Memory B cell (primary cell): ENCODE results near the gene GBX2.

Experiments
- ATAC-seq: fragments of 150-1000 bp; cut with Tn5 transposase; 2 replicates; pipeline ENCODE4 v1.10.0; 2021; ENCODE audit warnings: low read depth, mild to moderate bottlenecking, moderate library complexity
- DNase-seq, 2 donors: peaks; one replicate each; pipeline ENCODE4 v3.0.0; 2022; ENCODE audit warnings: low spot score in 2 of 2
- H3K27ac Mint-ChIP-seq: one replicate; pipeline ENCODE4 v1.8.0; 2022; ENCODE audit warnings: mild to moderate bottlenecking, moderate library complexity, mixed read lengths
- H3K27me3 Mint-ChIP-seq: one replicate; pipeline ENCODE4 v1.8.0; 2022; ENCODE audit warnings: mixed read lengths
- H3K36me3 Mint-ChIP-seq: one replicate; pipeline ENCODE4 v1.8.0; 2022; ENCODE audit warnings: mild to moderate bottlenecking, mixed read lengths
- H3K4me1 Mint-ChIP-seq: one replicate; pipeline ENCODE4 v1.8.0; 2022; ENCODE audit warnings: mixed read lengths
- H3K4me3 Mint-ChIP-seq: one replicate; pipeline ENCODE4 v1.8.0; 2022; ENCODE audit warnings: mild to moderate bottlenecking, moderate library complexity, mixed read lengths
- H3K9me3 Mint-ChIP-seq: one replicate; pipeline ENCODE4 v1.8.0; 2022; ENCODE audit warnings: mixed read lengths

GBX2 gene

DNA sequence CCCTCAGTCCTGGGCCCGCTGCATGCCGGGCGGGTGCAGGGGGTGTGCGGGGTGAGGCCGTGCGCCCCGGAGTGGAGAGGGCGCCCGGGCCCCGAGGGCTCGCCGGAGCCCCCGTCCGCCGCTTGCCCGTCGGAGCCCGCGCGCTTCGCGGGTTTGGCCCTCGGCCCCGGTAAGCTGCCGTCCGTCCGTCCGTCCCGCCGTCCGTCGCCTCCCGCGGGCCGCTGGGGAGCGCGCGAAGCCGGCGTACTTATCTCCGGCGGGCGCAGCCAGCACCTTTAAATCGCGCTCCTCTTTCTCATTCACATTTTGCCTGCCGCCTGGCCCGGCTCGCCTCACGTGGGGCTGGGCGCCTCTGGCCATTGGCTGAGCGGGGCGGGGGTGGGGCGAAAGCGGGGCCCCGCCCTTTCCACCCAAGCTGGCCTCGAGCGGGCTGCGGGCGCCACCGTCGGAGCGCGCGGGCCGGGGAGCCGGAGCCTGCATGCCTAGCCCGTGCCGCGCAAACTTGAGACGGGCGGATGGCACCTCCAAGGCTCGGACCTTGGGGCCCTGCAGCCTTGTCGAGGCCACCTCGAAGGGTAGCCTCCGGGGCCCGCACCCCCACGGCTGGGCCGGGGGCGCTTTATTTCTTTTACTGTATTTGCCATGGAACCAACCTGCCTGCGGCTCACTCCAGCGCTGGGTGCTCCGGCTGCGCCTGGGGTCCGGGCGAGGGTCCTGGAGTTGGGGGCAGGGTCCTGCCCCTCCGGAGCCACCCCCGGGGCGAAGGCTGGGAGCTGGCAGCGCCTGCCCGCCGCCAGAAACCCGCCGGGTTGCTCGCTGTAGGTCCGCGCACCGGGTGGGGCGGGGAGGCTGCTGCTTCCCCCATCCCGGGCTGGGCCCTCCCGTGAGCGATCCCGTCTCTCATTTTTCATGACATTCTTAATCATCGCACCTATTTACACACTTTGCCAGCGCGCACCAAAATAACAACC, at the start of gene GBX2:
GBX2 (minus strand) TSS at position 277 of the 971 bp plus-strand sequence. CDS start 415 bp downstream, outside the sequence.
- Mint-ChIP-seq H3K27ac (no peak within 1 kb of the TSS), H3K4me1 (peaks cover 4% of the 10 kb centered on the region), H3K27me3 (peaks cover 8% of the 10 kb centered on the region), H3K36me3 (no peaks in the 10 kb centered on the region), H3K9me3 (no peaks in the 10 kb centered on the region), H3K4me3 (no peak within 1 kb of the TSS)
- DNase-seq (no peak), ATAC-seq (no peak)

- H3K36me3 Mint-ChIP-seq = no peaks in the 10 kb centered on the region
- no peak overlapping the region for H3K4me3 Mint-ChIP-seq
- H3K9me3 Mint-ChIP-seq = peaks cover 1% of the 10 kb centered on the region
- ATAC-seq = no peak
- H3K27me3 Mint-ChIP-seq = peaks cover 10% of the 10 kb centered on the region
- DNase-seq = no peak
- no peak overlapping the region for H3K27ac Mint-ChIP-seq
- H3K4me1 Mint-ChIP-seq = no peaks in the 10 kb centered on the region
Observed at GRCh38 chr2:236217926-236218325, 49.7 kb upstream of the GBX2 start.

- Mint-ChIP-seq H3K27ac (no peak overlapping the region), H3K9me3 (peaks cover 1% of the 10 kb centered on the region), H3K36me3 (no peaks in the 10 kb centered on the region), H3K4me1 (no peaks in the 10 kb centered on the region), H3K4me3 (no peak overlapping the region), H3K27me3 (peaks cover 10% of the 10 kb centered on the region)
- DNase-seq = no peak
- ATAC-seq = no peak
Observed at GRCh38 chr2:236216711-236217110, 48.5 kb upstream of the GBX2 start.

- ATAC-seq = no peak
- no peaks in the 10 kb centered on the region for H3K4me1 Mint-ChIP-seq
- H3K27me3 Mint-ChIP-seq = peaks cover 12% of the 10 kb centered on the region
- H3K27ac Mint-ChIP-seq = no peak overlapping the region
- H3K9me3 Mint-ChIP-seq = no peaks in the 10 kb centered on the region
- no peak for DNase-seq
- H3K4me3 Mint-ChIP-seq = no peak overlapping the region
- H3K36me3 Mint-ChIP-seq = no peaks in the 10 kb centered on the region
Observed at GRCh38 chr2:236215761-236216333, 47.7 kb upstream of the GBX2 start.

DNA sequence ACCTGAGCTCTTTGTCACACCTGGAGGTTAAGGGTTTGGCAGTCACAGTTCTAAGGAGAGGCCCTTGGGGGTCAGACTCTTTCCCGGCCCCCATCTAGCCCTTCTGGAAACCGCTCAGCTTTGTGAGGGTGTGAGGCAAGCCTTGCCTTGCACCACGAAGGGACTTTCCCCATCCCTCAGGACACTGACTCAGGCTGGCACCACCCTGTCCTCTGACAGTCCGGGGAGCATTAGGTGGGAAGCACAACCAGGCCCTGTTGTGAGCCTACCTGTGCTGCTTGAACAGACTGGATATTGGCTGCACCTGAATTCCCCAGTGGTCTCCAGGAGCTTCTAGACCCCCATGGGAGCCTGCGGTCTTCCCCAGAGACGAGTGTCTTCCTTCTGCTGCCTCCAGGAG, 47.0 kb upstream of the GBX2 start:
- ATAC-seq (no peak), DNase-seq (no peak)
- H3K4me3 Mint-ChIP-seq = no peak overlapping the region
- H3K4me1 Mint-ChIP-seq = no peaks in the 10 kb centered on the region
- peaks cover 12% of the 10 kb centered on the region for H3K27me3 Mint-ChIP-seq
- H3K36me3 Mint-ChIP-seq = no peaks in the 10 kb centered on the region
- H3K27ac Mint-ChIP-seq = no peak overlapping the region
- H3K9me3 Mint-ChIP-seq = no peaks in the 10 kb centered on the region

GRCh38 chr2:236214376-236214995, 46.3 kb upstream of the GBX2 start:
- Mint-ChIP-seq H3K4me3 (no peak overlapping the region), H3K27me3 (peaks cover 12% of the 10 kb centered on the region), H3K27ac (no peak overlapping the region), H3K36me3 (no peaks in the 10 kb centered on the region), H3K4me1 (no peaks in the 10 kb centered on the region), H3K9me3 (no peaks in the 10 kb centered on the region)
- no peak for DNase-seq
- no peak for ATAC-seq

GRCh38 chr2:236211296-236211695, 43.1 kb upstream of the GBX2 start:
- Mint-ChIP-seq H3K27ac (no peak overlapping the region), H3K27me3 (peaks cover 7% of the 10 kb centered on the region), H3K36me3 (no peaks in the 10 kb centered on the region), H3K4me1 (no peaks in the 10 kb centered on the region), H3K9me3 (peaks cover 1% of the 10 kb centered on the region), H3K4me3 (no peak overlapping the region)
- no peak for DNase-seq
- no peak for ATAC-seq

DNA sequence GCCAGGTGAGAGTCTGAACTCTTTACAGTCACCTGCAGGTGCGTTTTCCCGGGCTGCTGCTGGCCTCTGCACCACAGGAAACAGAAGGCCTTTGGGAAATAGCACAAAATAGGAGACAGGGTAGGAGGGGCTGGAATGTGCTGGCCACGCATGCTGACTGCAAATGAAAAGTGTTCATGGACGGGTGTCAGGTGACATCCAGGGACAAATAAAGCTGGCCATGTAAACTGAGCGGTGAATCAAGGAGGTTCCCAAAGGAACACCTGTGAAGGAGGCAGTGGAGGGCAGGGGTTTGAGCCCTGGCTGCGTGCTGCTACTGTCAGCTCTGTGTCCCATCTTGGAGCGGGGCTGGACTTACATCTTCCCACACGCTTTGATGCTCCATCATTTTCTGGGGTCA, 42.4 kb upstream of the GBX2 start:
- H3K4me3 Mint-ChIP-seq = no peak overlapping the region
- peaks cover 3% of the 10 kb centered on the region for H3K9me3 Mint-ChIP-seq
- peaks cover 3% of the 10 kb centered on the region for H3K27me3 Mint-ChIP-seq
- no peaks in the 10 kb centered on the region for H3K36me3 Mint-ChIP-seq
- DNase-seq (no peak), ATAC-seq (no peak)
- H3K27ac Mint-ChIP-seq = no peak overlapping the region
- H3K4me1 Mint-ChIP-seq = no peaks in the 10 kb centered on the region

GRCh38 chr2:236209996-236210395, 41.8 kb upstream of the GBX2 start:
- Mint-ChIP-seq H3K36me3 (no peaks in the 10 kb centered on the region), H3K9me3 (peaks cover 3% of the 10 kb centered on the region), H3K4me3 (no peak overlapping the region), H3K27ac (no peak overlapping the region), H3K27me3 (peaks cover 2% of the 10 kb centered on the region), H3K4me1 (no peaks in the 10 kb centered on the region)
- DNase-seq (no peak), ATAC-seq (no peak)

DNA sequence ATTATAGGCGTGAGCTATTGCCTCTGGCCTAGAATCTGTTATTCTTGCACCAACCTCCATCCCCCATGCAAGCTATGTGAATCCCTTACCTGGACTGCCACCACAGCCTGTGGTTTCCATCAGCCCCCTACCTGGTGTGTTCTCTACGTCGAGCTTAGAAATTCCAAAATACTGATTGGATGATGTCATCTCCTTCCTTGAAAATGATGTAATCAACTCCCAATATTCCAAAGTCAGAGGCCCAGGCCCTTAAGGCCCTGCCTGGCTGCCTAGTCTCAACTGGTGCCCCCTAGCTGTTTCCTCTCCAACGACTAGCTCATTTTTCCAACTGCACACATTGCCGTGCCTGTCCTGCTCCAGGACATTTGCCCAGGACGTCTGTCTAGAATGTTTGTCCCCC, 41.3 kb upstream of the GBX2 start:
- H3K9me3 Mint-ChIP-seq = peaks cover 3% of the 10 kb centered on the region
- peaks cover 2% of the 10 kb centered on the region for H3K27me3 Mint-ChIP-seq
- no peaks in the 10 kb centered on the region for H3K36me3 Mint-ChIP-seq
- H3K27ac Mint-ChIP-seq = no peak overlapping the region
- ATAC-seq (no peak), DNase-seq (no peak)
- H3K4me1 Mint-ChIP-seq = no peaks in the 10 kb centered on the region
- no peak overlapping the region for H3K4me3 Mint-ChIP-seq

DNA sequence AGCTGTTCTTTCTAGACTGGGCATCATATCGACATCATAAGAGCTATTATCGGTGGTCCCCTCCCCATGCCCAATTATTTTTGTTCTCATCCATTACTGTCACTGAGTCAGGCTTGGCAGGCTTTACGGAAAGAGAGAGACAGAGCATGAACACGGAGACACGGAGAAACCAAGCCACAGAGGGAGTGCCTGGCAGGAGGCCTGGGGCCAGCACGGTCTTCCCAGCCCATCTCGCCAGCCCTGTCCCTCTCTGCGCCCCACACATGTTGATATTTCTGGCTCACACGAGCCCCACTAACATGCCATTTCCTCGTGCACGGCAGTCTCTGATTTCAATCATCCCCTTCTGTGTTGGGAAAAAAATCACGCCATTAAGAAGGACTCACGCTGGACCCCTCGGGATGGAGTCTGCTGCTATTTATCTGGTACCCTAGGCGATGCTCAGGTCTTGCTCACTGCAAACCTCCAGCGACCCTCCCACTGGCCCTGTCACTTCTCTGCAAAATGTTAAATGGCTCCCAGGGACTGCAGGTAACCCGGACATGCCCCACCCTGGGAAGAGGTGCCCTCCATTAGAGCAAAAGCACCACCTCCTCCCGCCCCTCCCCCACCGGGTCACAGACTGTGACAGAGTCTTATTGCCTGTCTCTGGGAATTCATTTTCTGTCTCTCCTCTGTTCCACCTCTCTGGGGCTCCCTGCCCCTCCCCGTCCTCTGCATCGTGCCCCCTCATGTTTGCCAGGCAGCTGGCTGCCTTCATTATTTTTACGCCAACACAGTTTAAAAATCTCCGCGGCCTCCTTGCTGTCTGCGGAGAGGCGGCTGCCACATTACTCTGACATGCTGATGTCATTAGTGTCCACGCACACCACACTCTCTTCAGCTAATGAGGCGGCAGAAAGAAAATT, 40.1 kb upstream of the GBX2 start:
- H3K4me1 Mint-ChIP-seq = no peaks in the 10 kb centered on the region
- H3K9me3 Mint-ChIP-seq = peaks cover 3% of the 10 kb centered on the region
- no peak for ATAC-seq
- DNase-seq = no peak
- H3K27ac Mint-ChIP-seq = no peak overlapping the region
- H3K4me3 Mint-ChIP-seq = no peak overlapping the region
- peaks cover 2% of the 10 kb centered on the region for H3K27me3 Mint-ChIP-seq
- no peaks in the 10 kb centered on the region for H3K36me3 Mint-ChIP-seq

DNA sequence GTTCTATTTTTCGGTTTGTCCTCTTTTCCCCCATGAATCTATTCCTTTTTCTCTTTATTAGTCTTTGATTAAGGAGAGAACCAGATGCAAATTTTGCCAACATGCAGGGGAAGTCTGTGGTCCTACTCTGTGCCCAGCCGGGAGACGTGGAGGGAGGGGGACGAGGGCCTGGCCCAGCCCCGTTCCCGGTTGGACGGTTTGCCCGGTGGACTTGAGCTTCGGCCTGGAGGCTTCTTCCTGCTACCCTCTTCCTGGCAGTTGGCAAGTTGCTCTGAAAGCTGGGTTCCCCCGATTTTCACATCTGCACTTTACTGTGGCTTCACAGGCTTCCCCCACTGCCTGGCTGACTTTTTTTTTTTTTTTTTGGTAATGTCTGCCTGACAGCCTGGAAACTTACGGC, 39.3 kb upstream of the GBX2 start:
- Mint-ChIP-seq H3K27ac (no peak overlapping the region), H3K9me3 (peaks cover 3% of the 10 kb centered on the region), H3K36me3 (no peaks in the 10 kb centered on the region), H3K4me1 (no peaks in the 10 kb centered on the region), H3K27me3 (peaks cover 2% of the 10 kb centered on the region), H3K4me3 (no peak overlapping the region)
- ATAC-seq = no peak
- DNase-seq = no peak

GRCh38 chr2:236205867-236206645, 37.9 kb upstream of the GBX2 start:
- Mint-ChIP-seq H3K36me3 (no peaks in the 10 kb centered on the region), H3K4me1 (no peaks in the 10 kb centered on the region), H3K4me3 (no peak overlapping the region), H3K27me3 (peaks cover under 1% of the 10 kb centered on the region), H3K9me3 (peaks cover 5% of the 10 kb centered on the region), H3K27ac (no peak overlapping the region)
- ATAC-seq (no peak), DNase-seq (no peak)
